WTC11 (cell line): ENCODE results near the gene HKDC1.
A peak's percentile ranks its signal among the peaks of the same experiment; 100 is the strongest.

ENCODE experiments used
- ARID4B ChIP-seq: sonication (generic); formaldehyde crosslinking; IDR thresholded peaks from 2 replicates; pipeline ENCODE4 v1.8.0; 2023; ENCODE audit warnings: missing genetic modification reagents, mild to moderate bottlenecking, borderline replicate concordance
- ATF1 ChIP-seq: sonication (generic); formaldehyde crosslinking; IDR thresholded peaks from 2 replicates; pipeline ENCODE4 v1.8.1; 2023; ENCODE audit warnings: mild to moderate bottlenecking, moderate library complexity, missing genetic modification reagents
- CREB1 ChIP-seq: sonication (generic); formaldehyde crosslinking; IDR thresholded peaks from 2 replicates; pipeline ENCODE4 v1.8.0; 2023; ENCODE audit warnings: mild to moderate bottlenecking, missing genetic modification reagents
- E2F4 ChIP-seq: sonication (generic); formaldehyde crosslinking; IDR thresholded peaks from 2 replicates; pipeline ENCODE4 v1.8.1; 2022; ENCODE audit warnings: low read depth, mild to moderate bottlenecking, moderate library complexity, missing genetic modification reagents, borderline replicate concordance
- ETV6 ChIP-seq: sonication (generic); formaldehyde crosslinking; IDR thresholded peaks from 2 replicates; pipeline ENCODE4 v1.8.1; 2022; ENCODE audit warnings: mild to moderate bottlenecking, missing genetic modification reagents
- FOXK1 ChIP-seq: sonication (generic); formaldehyde crosslinking; IDR thresholded peaks from 2 replicates; pipeline ENCODE4 v1.8.0; 2022; ENCODE audit warnings: mild to moderate bottlenecking, moderate library complexity, missing genetic modification reagents
- GABPB1 ChIP-seq: sonication (generic); formaldehyde crosslinking; IDR thresholded peaks from 2 replicates; pipeline ENCODE4 v1.8.1; 2023; ENCODE audit warnings: mild to moderate bottlenecking, missing genetic modification reagents
- NFE2L1 ChIP-seq: sonication (generic); formaldehyde crosslinking; IDR thresholded peaks from 2 replicates; pipeline ENCODE4 v1.8.1; 2023; ENCODE audit warnings: missing genetic modification reagents
- NR3C1 ChIP-seq: sonication (generic); formaldehyde crosslinking; conservative IDR thresholded peaks from 2 replicates; pipeline ENCODE4 v1.8.1; 2023; ENCODE audit warnings: low read depth, mild to moderate bottlenecking, missing genetic modification reagents
- TEAD4 ChIP-seq: sonication (generic); formaldehyde crosslinking; IDR thresholded peaks from 2 replicates; pipeline ENCODE4 v1.8.0; 2022; ENCODE audit warnings: mild to moderate bottlenecking, missing genetic modification reagents
- TF ChIP-seq, protein P1 (sequence below): fragments of 200-600 bp; IDR thresholded peaks from 2 replicates; pipeline ENCODE4 v1.8.0; 2022; ENCODE audit warnings: antibody characterized with exemption
- TF ChIP-seq, protein P2 (sequence below): sonication (generic); formaldehyde crosslinking; conservative IDR thresholded peaks from 2 replicates; pipeline ENCODE4 v1.8.1; 2023; ENCODE audit warnings: mild to moderate bottlenecking, low read depth, missing genetic modification reagents, moderate library complexity
- TF ChIP-seq, protein P3 (sequence below): sonication (generic); formaldehyde crosslinking; IDR thresholded peaks from 2 replicates; pipeline ENCODE4 v1.8.1; 2023; ENCODE audit warnings: mild to moderate bottlenecking, missing genetic modification reagents
- TF ChIP-seq, protein P4 (sequence below): sonication (generic); formaldehyde crosslinking; IDR thresholded peaks from 2 replicates; pipeline ENCODE4 v1.8.1; 2023; ENCODE audit warnings: mild to moderate bottlenecking, missing genetic modification reagents, moderate library complexity

GRCh38 chr10:69222157-69223027, 2.3 kb downstream of the HKDC1 start:
- 0 out of 2 replicates have a peak, but pooled peaks have one; percentile 11 for TF ChIP-seq GABPB1
- TF ChIP-seq, protein P1, sequence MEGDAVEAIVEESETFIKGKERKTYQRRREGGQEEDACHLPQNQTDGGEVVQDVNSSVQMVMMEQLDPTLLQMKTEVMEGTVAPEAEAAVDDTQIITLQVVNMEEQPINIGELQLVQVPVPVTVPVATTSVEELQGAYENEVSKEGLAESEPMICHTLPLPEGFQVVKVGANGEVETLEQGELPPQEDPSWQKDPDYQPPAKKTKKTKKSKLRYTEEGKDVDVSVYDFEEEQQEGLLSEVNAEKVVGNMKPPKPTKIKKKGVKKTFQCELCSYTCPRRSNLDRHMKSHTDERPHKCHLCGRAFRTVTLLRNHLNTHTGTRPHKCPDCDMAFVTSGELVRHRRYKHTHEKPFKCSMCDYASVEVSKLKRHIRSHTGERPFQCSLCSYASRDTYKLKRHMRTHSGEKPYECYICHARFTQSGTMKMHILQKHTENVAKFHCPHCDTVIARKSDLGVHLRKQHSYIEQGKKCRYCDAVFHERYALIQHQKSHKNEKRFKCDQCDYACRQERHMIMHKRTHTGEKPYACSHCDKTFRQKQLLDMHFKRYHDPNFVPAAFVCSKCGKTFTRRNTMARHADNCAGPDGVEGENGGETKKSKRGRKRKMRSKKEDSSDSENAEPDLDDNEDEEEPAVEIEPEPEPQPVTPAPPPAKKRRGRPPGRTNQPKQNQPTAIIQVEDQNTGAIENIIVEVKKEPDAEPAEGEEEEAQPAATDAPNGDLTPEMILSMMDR: 0 out of 2 replicates have a peak, but pooled peaks have one; percentile 4
- no peak for TF ChIP-seq ETV6 (CRISPR knock-in tag)
- no peak for TF ChIP-seq E2F4
- no peak for TF ChIP-seq NFE2L1 (CRISPR knock-in tag)
- TF ChIP-seq NR3C1 (CRISPR knock-in tag): no peak
- no peak for TF ChIP-seq ARID4B (CRISPR knock-in tag)
- no peak for TF ChIP-seq TEAD4 (CRISPR knock-in tag)
- no peak for TF ChIP-seq CREB1 (CRISPR knock-in tag)
- TF ChIP-seq ATF1 (CRISPR knock-in tag): no peak
- no peak for TF ChIP-seq FOXK1 (CRISPR knock-in tag)
- TF ChIP-seq, protein P2, sequence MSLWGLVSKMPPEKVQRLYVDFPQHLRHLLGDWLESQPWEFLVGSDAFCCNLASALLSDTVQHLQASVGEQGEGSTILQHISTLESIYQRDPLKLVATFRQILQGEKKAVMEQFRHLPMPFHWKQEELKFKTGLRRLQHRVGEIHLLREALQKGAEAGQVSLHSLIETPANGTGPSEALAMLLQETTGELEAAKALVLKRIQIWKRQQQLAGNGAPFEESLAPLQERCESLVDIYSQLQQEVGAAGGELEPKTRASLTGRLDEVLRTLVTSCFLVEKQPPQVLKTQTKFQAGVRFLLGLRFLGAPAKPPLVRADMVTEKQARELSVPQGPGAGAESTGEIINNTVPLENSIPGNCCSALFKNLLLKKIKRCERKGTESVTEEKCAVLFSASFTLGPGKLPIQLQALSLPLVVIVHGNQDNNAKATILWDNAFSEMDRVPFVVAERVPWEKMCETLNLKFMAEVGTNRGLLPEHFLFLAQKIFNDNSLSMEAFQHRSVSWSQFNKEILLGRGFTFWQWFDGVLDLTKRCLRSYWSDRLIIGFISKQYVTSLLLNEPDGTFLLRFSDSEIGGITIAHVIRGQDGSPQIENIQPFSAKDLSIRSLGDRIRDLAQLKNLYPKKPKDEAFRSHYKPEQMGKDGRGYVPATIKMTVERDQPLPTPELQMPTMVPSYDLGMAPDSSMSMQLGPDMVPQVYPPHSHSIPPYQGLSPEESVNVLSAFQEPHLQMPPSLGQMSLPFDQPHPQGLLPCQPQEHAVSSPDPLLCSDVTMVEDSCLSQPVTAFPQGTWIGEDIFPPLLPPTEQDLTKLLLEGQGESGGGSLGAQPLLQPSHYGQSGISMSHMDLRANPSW: no peak
- TF ChIP-seq, protein P3, sequence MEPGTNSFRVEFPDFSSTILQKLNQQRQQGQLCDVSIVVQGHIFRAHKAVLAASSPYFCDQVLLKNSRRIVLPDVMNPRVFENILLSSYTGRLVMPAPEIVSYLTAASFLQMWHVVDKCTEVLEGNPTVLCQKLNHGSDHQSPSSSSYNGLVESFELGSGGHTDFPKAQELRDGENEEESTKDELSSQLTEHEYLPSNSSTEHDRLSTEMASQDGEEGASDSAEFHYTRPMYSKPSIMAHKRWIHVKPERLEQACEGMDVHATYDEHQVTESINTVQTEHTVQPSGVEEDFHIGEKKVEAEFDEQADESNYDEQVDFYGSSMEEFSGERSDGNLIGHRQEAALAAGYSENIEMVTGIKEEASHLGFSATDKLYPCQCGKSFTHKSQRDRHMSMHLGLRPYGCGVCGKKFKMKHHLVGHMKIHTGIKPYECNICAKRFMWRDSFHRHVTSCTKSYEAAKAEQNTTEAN (CRISPR knock-in tag): no peak
- TF ChIP-seq, protein P4, sequence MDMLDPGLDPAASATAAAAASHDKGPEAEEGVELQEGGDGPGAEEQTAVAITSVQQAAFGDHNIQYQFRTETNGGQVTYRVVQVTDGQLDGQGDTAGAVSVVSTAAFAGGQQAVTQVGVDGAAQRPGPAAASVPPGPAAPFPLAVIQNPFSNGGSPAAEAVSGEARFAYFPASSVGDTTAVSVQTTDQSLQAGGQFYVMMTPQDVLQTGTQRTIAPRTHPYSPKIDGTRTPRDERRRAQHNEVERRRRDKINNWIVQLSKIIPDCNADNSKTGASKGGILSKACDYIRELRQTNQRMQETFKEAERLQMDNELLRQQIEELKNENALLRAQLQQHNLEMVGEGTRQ: no peak
